Neural progenitor cell (in vitro differentiated cells): ENCODE measurements around the gene PAQR7. TPM values are rescaled to one million over a fixed set of nuclear protein-coding genes. Genes with fewer than 3 reads are reported as not detected.
A peak's percentile ranks its signal among the peaks of the same experiment; 100 is the strongest.

Experiments
- DNase-seq: peaks from one replicate; pipeline ENCODE4 v3.0.0-alpha.2; 2016; ENCODE audit warnings: low spot score
- H2AFZ ChIP-seq: fragments of 200-600 bp; sonication (generic); replicated peaks from 2 replicates; pipeline ENCODE4 v1.6.1; 2016; ENCODE audit warnings: antibody characterized with exemption
- H3F3A ChIP-seq: fragments of 200-600 bp; sonication (generic); 2 replicates; pipeline ENCODE4 v1.6.1; 2016; ENCODE audit warnings: antibody characterized with exemption, low read depth
- H3K27ac ChIP-seq: fragments of 200-600 bp; sonication (generic); 2 replicates; pipeline ENCODE4 v1.5.1; 2016; ENCODE audit warnings: mild to moderate bottlenecking
- H3K27me3 ChIP-seq: fragments of 200-600 bp; sonication (generic); 2 replicates; pipeline ENCODE4 v1.6.1; 2016; ENCODE audit warnings: mild to moderate bottlenecking, moderate library complexity
- H3K36me3 ChIP-seq: fragments of 200-600 bp; sonication (generic); 2 replicates; pipeline ENCODE4 v1.5.1; 2016
- H3K4me1 ChIP-seq: fragments of 200-600 bp; sonication (generic); 2 replicates; pipeline ENCODE4 v1.6.1; 2016; ENCODE audit warnings: mixed run types
- H3K4me2 ChIP-seq: fragments of 200-600 bp; sonication (generic); 2 replicates; pipeline ENCODE4 v1.6.1; 2016
- H3K4me3 ChIP-seq: fragments of 200-600 bp; sonication (generic); 2 replicates; pipeline ENCODE4 v1.5.1; 2016
- H3K79me2 ChIP-seq: fragments of 200-600 bp; sonication (generic); 2 replicates; pipeline ENCODE4 v1.6.1; 2016; ENCODE audit warnings: low read depth
- H3K9ac ChIP-seq: fragments of 200-600 bp; sonication (generic); 2 replicates; pipeline ENCODE4 v1.6.1; 2016
- H3K9me3 ChIP-seq: fragments of 200-600 bp; sonication (generic); 2 replicates; pipeline ENCODE4 v1.5.1; 2016; ENCODE audit warnings: low read depth
- H4K20me1 ChIP-seq: fragments of 200-600 bp; sonication (generic); 2 replicates; pipeline ENCODE4 v1.6.1; 2016; ENCODE audit warnings: low read depth
- H3K27ac Mint-ChIP-seq: 3 replicates; pipeline ENCODE4 v1.8.0; 2021; ENCODE audit warnings: mixed read lengths
- H3K27me3 Mint-ChIP-seq: 2 replicates; pipeline ENCODE4 v1.8.0; 2022; ENCODE audit warnings: low read depth, mild to moderate bottlenecking, inconsistent platforms, moderate library complexity, mixed read lengths; ENCODE audit not compliant: insufficient read depth
- H3K36me3 Mint-ChIP-seq: 3 replicates; pipeline ENCODE4 v1.8.0; 2021; ENCODE audit warnings: mixed read lengths
- H3K4me1 Mint-ChIP-seq: 3 replicates; pipeline ENCODE4 v1.8.0; 2021; ENCODE audit warnings: mixed read lengths
- H3K4me3 Mint-ChIP-seq: 3 replicates; pipeline ENCODE4 v1.8.0; 2021; ENCODE audit warnings: mild to moderate bottlenecking, moderate library complexity, mixed read lengths
- H3K9me3 Mint-ChIP-seq: 3 replicates; pipeline ENCODE4 v1.8.0; 2020; ENCODE audit warnings: mixed read lengths
- EZH2 ChIP-seq: fragments of 200-600 bp; sonication (generic); IDR thresholded peaks from 2 replicates; pipeline ENCODE4 v1.6.1; 2017; ENCODE audit warnings: antibody characterized with exemption, mild to moderate bottlenecking, moderate library complexity
- EZH2phosphoT487 ChIP-seq: fragments of 200-600 bp; sonication (generic); IDR thresholded peaks from 2 replicates; pipeline ENCODE4 v1.6.1; 2017; ENCODE audit warnings: antibody characterized with exemption
- total RNA-seq: library from RNA; depleted of rRNA; stranded (reverse); fragments of >200 nt; gene quantifications from 2 replicates; pipeline ENCODE4 v1.2.3, GENCODE V29; 2015; ENCODE audit warnings: low replicate concordance
- TF ChIP-seq, protein P1 (sequence below): fragments of 200-600 bp; sonication (generic); IDR thresholded peaks from 2 replicates; pipeline ENCODE4 v1.5.1; 2017; ENCODE audit warnings: antibody characterized with exemption, mild to moderate bottlenecking

PAQR7 gene
- total RNA-seq, 1 donor from 2014 or later, result 1.1 TPM

DNA sequence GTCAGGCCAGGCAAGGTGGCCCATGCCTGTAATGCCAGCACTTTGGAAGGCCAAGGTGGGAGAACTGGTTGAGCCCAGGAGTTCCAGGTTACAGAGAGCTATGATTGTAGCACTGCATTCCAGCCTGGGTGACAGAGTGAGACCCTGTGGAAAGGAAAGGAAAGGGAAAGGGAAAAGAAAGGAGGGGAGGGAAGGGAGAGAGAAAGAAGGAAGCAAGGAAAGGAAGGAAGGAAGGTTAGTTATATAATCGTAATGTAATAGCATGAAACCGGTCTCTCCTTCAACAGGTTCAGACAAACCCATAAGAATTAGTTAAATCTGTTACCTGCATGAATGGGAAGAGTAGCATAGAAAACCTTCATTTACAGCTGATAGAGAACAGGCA is 1.2 kb upstream of the PAQR7 start:
- Histone ChIP-seq H3K9me3 (no peaks in the 10 kb centered on the region), H4K20me1 (no peaks in the 10 kb centered on the region), H3K27me3 (peaks cover 28% of the 10 kb centered on the region), H3K4me1 (no peaks in the 10 kb centered on the region), H3F3A (peaks cover 27% of the 10 kb centered on the region), H3K4me3 (no peak overlapping the region), H3K27ac (no peak overlapping the region), H3K79me2 (no peaks in the 10 kb centered on the region), H2AFZ (no peak overlapping the region), H3K9ac (no peak overlapping the region), H3K4me2 (peak overlapping the region; percentile 81), H3K36me3 (no peaks in the 10 kb centered on the region)
- Mint-ChIP-seq H3K27ac (no peak overlapping the region), H3K9me3 (no peaks in the 10 kb centered on the region), H3K4me3 (peak overlapping the region; percentile 85), H3K27me3 (peaks cover 19% of the 10 kb centered on the region), H3K36me3 (no peaks in the 10 kb centered on the region), H3K4me1 (peaks cover 22% of the 10 kb centered on the region)
- no peak for DNase-seq
- TF ChIP-seq EZH2phosphoT487 (no peak), EZH2 (no peak)
- TF ChIP-seq, protein P1, sequence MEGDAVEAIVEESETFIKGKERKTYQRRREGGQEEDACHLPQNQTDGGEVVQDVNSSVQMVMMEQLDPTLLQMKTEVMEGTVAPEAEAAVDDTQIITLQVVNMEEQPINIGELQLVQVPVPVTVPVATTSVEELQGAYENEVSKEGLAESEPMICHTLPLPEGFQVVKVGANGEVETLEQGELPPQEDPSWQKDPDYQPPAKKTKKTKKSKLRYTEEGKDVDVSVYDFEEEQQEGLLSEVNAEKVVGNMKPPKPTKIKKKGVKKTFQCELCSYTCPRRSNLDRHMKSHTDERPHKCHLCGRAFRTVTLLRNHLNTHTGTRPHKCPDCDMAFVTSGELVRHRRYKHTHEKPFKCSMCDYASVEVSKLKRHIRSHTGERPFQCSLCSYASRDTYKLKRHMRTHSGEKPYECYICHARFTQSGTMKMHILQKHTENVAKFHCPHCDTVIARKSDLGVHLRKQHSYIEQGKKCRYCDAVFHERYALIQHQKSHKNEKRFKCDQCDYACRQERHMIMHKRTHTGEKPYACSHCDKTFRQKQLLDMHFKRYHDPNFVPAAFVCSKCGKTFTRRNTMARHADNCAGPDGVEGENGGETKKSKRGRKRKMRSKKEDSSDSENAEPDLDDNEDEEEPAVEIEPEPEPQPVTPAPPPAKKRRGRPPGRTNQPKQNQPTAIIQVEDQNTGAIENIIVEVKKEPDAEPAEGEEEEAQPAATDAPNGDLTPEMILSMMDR, result no peak

DNA sequence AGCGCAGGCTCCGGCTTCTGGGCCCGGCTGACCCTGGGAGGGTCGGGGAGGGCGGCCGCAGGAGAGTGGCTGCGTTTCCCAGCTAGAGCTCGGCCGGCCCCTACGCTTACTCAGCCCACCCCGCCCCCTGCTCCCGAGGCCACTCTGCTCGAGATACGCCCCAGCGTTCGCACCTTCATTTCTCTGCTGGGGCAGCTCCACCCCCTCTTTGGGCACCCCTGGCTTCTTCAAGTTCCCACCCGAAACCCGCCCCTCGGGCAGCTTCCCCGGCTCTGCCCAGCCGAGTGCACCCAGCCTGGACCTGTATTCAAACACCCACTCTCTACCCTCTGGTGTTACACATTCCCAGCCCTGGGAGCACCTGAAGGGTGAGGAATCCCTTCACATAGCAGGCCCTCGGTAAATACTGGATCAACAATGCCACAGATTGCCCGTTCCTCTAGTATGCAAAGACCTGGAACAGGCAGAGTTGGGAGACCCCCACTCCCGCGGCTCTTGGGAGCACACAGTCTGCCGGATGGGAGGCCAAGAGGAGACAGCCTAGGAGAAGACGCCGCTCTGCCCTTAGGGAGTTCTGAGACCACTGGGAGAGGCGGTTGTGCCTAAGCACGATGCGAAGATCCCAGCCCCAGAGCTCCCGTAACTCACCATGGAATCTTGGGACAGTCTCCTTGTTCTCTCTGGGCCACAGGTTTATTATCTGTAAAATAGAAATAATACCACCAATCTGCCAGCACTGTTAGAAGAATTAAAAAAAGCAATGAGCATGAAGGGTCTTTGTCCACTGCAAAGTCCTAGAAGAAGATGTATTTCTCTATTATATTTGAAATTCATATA is 566 bp upstream of the PAQR7 start:
- Histone ChIP-seq H3F3A (peaks cover 27% of the 10 kb centered on the region), H3K9ac (no peak overlapping the region), H3K79me2 (no peaks in the 10 kb centered on the region), H3K4me3 (peak overlapping the region; percentile 54), H3K27ac (no peak overlapping the region), H3K4me2 (peak overlapping the region; percentile 81), H3K36me3 (no peaks in the 10 kb centered on the region), H3K27me3 (peaks cover 28% of the 10 kb centered on the region), H2AFZ (peak overlapping the region; percentile 96), H3K9me3 (no peaks in the 10 kb centered on the region), H4K20me1 (no peaks in the 10 kb centered on the region), H3K4me1 (peaks cover 2% of the 10 kb centered on the region)
- H3K36me3 Mint-ChIP-seq, result no peaks in the 10 kb centered on the region
- H3K27ac Mint-ChIP-seq, result peak overlapping the region; percentile 95
- H3K9me3 Mint-ChIP-seq, result no peaks in the 10 kb centered on the region
- TF ChIP-seq, protein P1, result no peak
- TF ChIP-seq EZH2 (peak; percentile 20), EZH2phosphoT487 (peak; percentile 43)
- peak; percentile 85 for DNase-seq
- peaks cover 22% of the 10 kb centered on the region for H3K4me1 Mint-ChIP-seq
- H3K4me3 Mint-ChIP-seq, result peak overlapping the region; percentile 85
- peaks cover 17% of the 10 kb centered on the region for H3K27me3 Mint-ChIP-seq

DNA sequence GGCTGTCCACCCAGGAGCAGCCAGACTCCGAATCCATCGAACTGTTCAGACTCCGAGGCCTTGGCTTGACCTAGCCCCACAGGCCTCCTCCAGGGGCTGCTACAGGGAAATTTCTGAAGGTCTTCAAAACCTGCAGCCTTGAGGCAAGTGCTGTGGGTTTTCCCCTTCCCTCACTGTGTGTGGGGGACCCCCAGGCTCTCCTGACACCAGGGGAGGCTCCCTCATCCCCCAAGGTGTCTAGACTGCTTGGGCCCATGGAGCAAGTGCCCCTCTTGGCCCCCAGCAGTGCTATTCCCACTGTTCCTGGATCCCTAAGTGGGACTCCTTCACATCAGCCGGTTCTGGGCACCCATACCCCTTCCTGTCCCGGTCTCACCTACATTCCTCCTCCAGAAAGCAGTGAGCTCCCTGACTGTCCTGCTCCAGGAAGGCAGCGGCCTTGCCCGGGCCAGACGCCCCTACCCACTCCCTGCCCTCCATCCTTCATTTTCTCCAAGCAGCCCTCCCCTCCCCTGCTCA is 814 bp downstream of the PAQR7 start:
- no peak for DNase-seq
- no peak overlapping the region for H3K27ac ChIP-seq
- peaks cover 28% of the 10 kb centered on the region for H3K4me1 Mint-ChIP-seq

More for the DNA sequence above, 814 bp downstream of the PAQR7 start:
- Mint-ChIP-seq H3K27ac (peak overlapping the region; percentile 63), H3K36me3 (no peaks in the 10 kb centered on the region), H3K27me3 (peaks cover 17% of the 10 kb centered on the region), H3K4me3 (peak overlapping the region; percentile 88), H3K9me3 (no peaks in the 10 kb centered on the region)
- TF ChIP-seq, protein P1, result no peak
- TF ChIP-seq EZH2 (no peak), EZH2phosphoT487 (no peak)
- Histone ChIP-seq H3K9ac (no peak overlapping the region), H2AFZ (peak overlapping the region; percentile 96), H3K9me3 (no peaks in the 10 kb centered on the region), H3K36me3 (no peaks in the 10 kb centered on the region), H3K27me3 (peaks cover 28% of the 10 kb centered on the region), H3K4me3 (peak overlapping the region; percentile 54), H3K79me2 (no peaks in the 10 kb centered on the region), H3K4me1 (peaks cover 13% of the 10 kb centered on the region), H3K4me2 (peak overlapping the region; percentile 81), H4K20me1 (peaks cover 8% of the 10 kb centered on the region), H3F3A (peaks cover 37% of the 10 kb centered on the region)
